HG03196 (cell line): ENCODE results near the gene NBPF9.
"Not testable (repeated sequence)": the region's sequence is repeated elsewhere in the genome, so short reads cannot be mapped to it uniquely, and the experiment has no call there.

ENCODE experiments used
- ATAC-seq: cut with Tn5 transposase; IDR thresholded peaks from one replicate; pipeline ENCODE4 v1.9.1; 2021; ENCODE audit not compliant: unreplicated experiment

The NBPF9 gene, protein sequence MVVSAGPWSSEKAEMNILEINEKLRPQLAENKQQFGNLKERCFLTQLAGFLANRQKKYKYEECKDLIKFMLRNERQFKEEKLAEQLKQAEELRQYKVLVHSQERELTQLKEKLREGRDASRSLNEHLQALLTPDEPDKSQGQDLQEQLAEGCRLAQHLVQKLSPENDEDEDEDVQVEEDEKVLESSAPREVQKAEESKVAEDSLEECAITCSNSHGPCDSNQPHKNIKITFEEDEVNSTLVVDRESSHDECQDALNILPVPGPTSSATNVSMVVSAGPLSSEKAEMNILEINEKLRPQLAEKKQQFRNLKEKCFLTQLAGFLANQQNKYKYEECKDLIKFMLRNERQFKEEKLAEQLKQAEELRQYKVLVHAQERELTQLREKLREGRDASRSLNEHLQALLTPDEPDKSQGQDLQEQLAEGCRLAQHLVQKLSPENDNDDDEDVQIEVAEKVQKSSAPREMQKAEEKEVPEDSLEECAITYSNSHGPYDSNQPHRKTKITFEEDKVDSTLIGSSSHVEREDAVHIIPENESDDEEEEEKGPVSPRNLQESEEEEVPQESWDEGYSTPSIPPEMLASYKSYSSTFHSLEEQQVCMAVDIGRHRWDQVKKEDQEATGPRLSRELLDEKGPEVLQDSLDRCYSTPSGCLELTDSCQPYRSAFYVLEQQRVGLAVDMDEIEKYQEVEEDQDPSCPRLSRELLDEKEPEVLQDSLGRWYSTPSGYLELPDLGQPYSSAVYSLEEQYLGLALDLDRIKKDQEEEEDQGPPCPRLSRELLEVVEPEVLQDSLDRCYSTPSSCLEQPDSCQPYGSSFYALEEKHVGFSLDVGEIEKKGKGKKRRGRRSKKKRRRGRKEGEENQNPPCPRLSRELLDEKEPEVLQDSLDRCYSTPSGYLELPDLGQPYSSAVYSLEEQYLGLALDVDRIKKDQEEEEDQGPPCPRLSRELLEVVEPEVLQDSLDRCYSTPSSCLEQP (N-terminal part only)

GRCh38 chr1:149103109-149104081 lies at the start of gene NBPF9:
Gene NBPF9 (minus strand): TSS chr1:149103551. CDS start chr1:149082139, 21,412 bp downstream.
- peak; percentile 97 for ATAC-seq

DNA sequence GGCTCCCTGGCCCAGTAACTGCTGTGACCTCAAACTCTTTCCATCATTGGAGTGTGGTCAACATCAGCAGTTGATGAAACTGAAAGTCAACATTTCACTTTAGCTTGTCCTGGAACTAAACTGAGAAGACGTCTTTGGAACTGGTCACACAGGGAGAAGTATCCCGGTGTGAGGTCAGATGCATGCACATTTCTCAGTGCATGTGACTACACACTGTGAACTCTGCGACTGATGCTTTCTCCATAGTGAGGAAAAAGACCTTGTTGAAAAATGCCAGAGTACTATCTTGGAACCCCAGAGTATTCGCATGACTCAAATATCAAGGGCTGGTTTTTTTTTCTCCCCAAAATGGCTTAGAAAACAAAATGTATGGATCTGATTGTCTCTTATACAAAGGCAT lies 46.6 kb upstream of the NBPF9 start:
- ATAC-seq: not testable (repeated sequence)

- not testable (repeated sequence) for ATAC-seq
Measured at GRCh38 chr1:149137585-149137984, 34.2 kb upstream of the NBPF9 start.

- not testable (repeated sequence) for ATAC-seq
Measured at GRCh38 chr1:149130938-149131337, 27.6 kb upstream of the NBPF9 start.

DNA sequence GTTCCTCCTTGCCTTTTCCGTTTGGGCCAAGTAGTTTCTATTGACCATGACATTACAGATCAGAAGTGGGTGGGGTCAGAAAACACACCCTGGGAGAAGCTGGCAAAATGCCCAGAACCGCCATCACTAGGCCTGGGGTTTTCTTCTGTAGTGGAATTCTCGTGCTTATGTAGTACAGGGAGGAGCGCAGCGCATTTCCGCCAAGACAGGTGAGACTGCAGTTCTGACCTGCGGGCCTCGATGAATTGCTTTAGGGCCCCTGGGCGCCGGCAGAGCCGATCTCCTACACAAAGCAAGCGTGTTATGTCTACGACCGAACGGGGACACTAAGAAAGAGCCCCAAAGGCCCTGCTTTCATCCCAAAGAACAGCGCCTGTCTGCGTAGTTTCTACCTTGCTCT lies 25.9 kb upstream of the NBPF9 start:
- not testable (repeated sequence) for ATAC-seq

- ATAC-seq: not testable (repeated sequence)
Measured at GRCh38 chr1:149126555-149127145, 23.3 kb upstream of the NBPF9 start.

GRCh38 chr1:149123948-149124926 lies 20.9 kb upstream of the NBPF9 start:
- ATAC-seq: not testable (repeated sequence)

- not testable (repeated sequence) for ATAC-seq
Measured at GRCh38 chr1:149112828-149113227, 9.5 kb upstream of the NBPF9 start.

DNA sequence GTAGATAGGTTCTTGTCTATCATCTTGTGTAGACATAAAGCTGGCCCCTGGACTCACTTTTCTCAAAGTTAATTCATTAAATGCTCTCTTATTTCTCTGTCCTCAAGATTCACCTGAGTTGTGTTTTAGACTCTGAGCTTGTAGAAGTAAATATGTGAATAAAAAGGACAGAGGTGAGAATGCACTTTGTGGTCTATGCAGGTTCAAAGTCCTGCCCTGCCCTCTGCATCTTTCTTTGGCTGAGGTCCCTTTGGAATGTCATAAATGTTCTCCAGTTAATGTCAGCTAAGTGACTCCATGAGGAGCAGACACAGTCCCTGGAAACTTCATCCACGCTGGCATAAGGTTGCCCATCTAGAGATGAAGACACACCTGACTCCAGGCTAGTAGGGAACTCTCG lies 7.0 kb upstream of the NBPF9 start:
- ATAC-seq: not testable (repeated sequence)

DNA sequence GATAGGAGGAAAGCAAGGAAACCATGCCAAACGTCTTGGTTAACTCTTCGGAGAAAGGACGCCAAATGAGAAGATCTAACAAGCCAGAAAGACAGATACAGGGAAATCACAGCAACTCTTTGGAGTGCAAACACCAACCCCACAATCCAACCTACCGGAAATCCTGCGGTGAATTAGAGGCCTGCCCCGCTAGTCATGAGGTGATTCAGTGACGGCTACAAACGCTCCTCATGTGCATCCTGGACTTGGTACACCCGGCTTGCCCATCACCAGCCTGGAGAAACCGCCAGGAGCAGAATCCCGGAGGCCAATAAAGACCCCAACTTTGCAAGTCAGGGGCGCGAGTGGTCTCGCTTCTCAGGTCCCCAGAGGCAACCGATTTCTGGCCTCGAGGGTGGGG lies 777 bp downstream of the NBPF9 start:
- ATAC-seq: peak; percentile 32

- not testable (repeated sequence) for ATAC-seq
Measured at GRCh38 chr1:149098276-149098675, 5.1 kb downstream of the NBPF9 start.

DNA sequence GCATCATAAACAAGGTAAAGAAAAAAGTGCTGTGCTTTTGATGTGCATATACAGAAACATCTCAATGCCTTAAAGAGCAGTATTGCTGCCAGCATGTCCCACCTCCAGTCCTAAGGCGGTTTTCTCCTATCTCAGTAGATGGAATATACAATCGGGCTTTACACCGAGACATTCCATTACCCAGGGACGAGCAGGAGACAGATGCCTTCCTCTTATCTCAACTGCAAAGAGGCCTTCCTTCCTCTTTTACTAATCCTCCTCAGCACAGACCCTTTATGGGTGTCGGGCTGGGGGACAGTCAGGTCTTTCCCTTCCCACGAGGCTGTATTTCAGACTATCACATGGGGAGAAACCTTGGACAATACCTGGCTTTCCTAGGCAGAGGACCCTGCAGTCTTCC lies 10.2 kb downstream of the NBPF9 start:
- not testable (repeated sequence) for ATAC-seq

GRCh38 chr1:149075505-149076127 lies 27.7 kb downstream of the NBPF9 start:
- ATAC-seq: not testable (repeated sequence)

GRCh38 chr1:149064611-149065010 lies 38.7 kb downstream of the NBPF9 start:
- not testable (repeated sequence) for ATAC-seq

- not testable (repeated sequence) for ATAC-seq
Measured at GRCh38 chr1:149043056-149043455, 60.3 kb downstream of the NBPF9 start.

- ATAC-seq: not testable (repeated sequence)
Measured at GRCh38 chr1:149033916-149034315, 69.4 kb downstream of the NBPF9 start.

GRCh38 chr1:149024327-149024726 lies 79.0 kb downstream of the NBPF9 start:
- ATAC-seq: not testable (repeated sequence)

DNA sequence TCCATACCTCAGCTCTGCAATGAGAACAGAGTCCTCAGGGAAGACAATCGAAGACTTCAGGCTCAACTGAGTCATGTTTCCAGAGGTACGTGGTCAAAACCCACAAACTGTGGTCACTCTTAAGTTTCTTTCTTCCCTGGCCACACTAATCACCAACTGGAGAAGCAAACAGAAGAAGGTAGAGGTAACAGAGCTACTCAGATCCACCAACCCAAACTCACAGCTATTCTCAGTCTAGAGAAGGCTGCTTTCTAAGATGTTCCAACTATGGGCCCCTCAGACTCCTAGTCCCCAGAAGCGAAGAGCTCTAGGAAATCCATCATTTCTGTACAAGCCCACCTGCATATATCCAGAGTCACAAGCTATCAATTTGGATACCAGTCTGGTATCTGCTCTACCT lies 84.8 kb downstream of the NBPF9 start:
- ATAC-seq: not testable (repeated sequence)
